GM23338 (cell line): ENCODE data around the gene PDGFRA.

ENCODE experiments used
- EZH2phosphoT487 ChIP-seq: fragments of 200-600 bp; sonication (generic); IDR thresholded peaks from one replicate; pipeline ENCODE4 v1.8.1; 2018; ENCODE audit warnings: antibody characterized with exemption; ENCODE audit not compliant: unreplicated experiment
- POLR2AphosphoS5 ChIP-seq: IDR thresholded peaks from 2 replicates; pipeline ENCODE4 v1.6.1; 2016; ENCODE audit warnings: antibody characterized with exemption, low read depth
- STAT1 ChIP-seq: IDR thresholded peaks from one replicate; pipeline ENCODE4 v1.6.1; 2016; ENCODE audit warnings: antibody characterized with exemption; ENCODE audit not compliant: unreplicated experiment

GRCh38 chr4:54218736-54219135, 10.4 kb upstream of the PDGFRA start:
- TF ChIP-seq STAT1 (no peak), EZH2phosphoT487 (no peak), POLR2AphosphoS5 (no peak)
